Activated CD4-positive, alpha-beta T cell treated with anti-CD3 and anti-CD28 coated beads, Interleukin-2, Interleukin-6, amounts not matched to agents 100 ng/mL and 50 ng/mL, durations not matched to agents 16 hours and 8 hours (primary cell): Measurements from ENCODE around the gene FAM9A.
A peak's percentile ranks its signal among the peaks of the same experiment; 100 is the strongest.
"Not testable (repeated sequence)": the region's sequence is repeated elsewhere in the genome, so short reads cannot be mapped to it uniquely, and the experiment has no call there.

Experiments
- DNase-seq: peaks from one replicate; pipeline ENCODE4 v3.0.0-alpha.2; 2020

The FAM9A gene

DNA sequence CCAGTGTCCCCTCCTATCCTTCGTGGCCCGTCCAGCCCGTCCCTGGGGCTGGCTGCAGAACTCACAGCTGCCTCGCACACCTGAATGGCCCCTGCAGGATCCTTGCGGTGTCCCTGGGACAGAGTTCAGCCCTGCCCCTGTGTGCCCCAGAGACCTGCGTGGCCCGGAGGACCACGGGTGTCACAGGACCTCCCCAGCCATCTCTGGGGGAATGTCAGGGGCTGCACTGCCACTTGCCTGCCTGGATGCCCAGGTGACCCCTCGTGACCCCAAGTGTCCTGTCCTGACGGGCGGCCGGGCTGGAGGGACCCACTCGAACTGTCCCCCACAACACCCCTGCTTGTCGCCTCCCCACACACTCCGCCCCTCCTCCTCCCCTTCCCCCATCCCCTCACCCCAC lies 832 bp downstream of the FAM9A start:
- DNase-seq = not testable (repeated sequence)

- not testable (repeated sequence) for DNase-seq
Observed at GRCh38 chrX:8799281-8799680, 1.9 kb downstream of the FAM9A start.

GRCh38 chrX:8798702-8799101 lies 2.5 kb downstream of the FAM9A start:
- DNase-seq = not testable (repeated sequence)

DNA sequence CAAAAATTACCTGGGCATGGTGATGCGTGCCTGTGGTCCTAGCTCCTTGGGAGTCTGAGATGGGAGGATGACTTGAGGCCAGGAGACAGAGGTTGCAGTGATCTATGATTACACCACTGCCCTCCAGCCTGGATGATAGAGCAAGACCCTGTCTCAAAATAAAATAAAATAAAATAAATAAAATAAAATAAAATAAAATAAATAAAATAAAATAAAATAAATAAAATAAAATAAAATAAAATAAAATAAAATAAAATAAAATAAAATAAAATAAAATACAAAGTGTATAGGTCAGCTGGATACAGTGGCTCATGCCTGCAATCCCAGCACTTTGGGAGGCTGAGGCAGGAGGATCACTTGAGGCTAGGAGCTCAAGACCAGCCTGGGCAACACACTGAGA lies 14.1 kb downstream of the FAM9A start:
- not testable (repeated sequence) for DNase-seq

- DNase-seq = no peak
Observed at GRCh38 chrX:8784162-8784561, 17.0 kb downstream of the FAM9A start.

- DNase-seq = no peak
Observed at GRCh38 chrX:8783714-8784098, 17.5 kb downstream of the FAM9A start.

- peak; percentile 59 for DNase-seq
Observed at GRCh38 chrX:8783097-8783713, 18.0 kb downstream of the FAM9A start.

- DNase-seq = no peak
Observed at GRCh38 chrX:8782595-8782994, 18.6 kb downstream of the FAM9A start.

DNA sequence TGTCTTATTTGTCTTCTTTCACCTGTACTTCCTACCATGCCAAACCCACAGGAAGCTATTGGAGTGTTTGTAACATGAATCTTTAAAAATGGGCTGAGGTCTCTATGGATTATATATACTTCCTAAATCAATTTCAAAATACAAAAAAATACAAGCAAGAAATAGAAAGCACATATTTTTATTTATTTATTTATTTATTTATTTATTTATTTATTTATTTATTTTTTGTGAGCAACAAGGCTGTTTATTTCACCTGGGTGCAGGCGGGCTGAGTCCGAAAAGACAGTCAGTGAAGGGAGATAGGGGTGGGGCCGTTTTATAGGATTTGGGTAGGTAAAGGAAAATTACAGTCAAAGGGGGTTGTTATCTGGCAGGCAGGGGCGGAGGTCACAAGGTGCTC lies 19.3 kb downstream of the FAM9A start:
- DNase-seq = not testable (repeated sequence)

DNA sequence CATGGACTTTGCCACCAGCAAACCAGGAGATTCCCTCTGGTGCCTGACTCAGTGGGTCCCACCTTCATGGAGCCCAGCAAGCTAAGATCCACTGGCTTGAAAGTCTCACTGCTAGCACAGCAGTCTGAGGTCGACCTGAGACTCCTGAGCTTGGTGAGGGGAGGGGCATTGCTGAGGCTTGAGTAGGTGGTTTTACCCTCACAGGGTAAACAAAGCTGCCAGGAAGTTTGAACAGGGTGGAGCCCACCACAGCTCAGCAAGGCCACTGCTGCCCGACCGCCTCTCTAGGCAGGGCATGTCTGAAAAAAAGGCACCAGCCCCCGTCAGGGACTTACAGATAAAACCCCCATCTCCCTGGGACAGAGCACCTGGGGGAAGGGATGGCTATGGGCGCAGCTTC lies 28.1 kb downstream of the FAM9A start:
- no peak for DNase-seq

DNA sequence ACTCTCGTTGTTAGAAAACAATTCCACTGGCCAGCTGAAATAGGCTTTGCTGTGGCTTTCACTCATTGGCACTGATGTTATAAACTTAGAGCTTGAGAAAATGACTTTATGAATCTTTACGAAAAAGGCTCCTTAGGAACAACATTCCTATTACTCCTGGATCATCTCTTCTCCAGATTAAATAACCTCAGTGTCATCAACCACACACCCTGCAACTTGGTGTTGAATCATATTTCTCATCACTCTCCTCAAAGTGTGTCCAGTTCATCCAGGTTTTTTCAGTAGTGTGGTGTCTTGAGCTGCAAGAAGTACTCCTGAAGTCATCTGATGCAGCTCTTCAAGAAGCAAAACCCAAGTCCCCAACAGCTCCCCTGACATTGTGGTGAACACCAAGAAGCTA lies 41.2 kb downstream of the FAM9A start:
- DNase-seq = no peak

DNA sequence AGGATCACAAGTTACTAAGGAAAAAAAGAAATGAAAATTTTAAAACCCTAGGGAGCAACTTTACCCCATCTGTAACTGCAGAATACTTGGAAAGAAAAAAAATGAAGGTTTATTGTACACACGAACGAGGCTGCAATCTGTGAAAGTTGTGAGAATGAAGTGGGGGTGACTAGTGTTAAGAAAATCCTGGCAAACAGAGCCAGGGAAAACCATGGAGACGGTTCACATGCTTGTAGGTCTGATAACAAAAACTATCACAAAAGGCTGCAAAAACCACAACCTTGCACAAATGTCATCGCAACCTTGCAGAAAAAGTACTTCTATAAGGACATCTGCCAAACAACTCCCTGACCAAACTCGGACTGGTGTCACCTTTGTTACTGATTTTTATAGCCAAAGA lies 42.5 kb downstream of the FAM9A start:
- DNase-seq = not testable (repeated sequence)

GRCh38 chrX:8757609-8758389 lies 43.4 kb downstream of the FAM9A start:
- not testable (repeated sequence) for DNase-seq

- no peak for DNase-seq
Observed at GRCh38 chrX:8755813-8756212, 45.4 kb downstream of the FAM9A start.

DNA sequence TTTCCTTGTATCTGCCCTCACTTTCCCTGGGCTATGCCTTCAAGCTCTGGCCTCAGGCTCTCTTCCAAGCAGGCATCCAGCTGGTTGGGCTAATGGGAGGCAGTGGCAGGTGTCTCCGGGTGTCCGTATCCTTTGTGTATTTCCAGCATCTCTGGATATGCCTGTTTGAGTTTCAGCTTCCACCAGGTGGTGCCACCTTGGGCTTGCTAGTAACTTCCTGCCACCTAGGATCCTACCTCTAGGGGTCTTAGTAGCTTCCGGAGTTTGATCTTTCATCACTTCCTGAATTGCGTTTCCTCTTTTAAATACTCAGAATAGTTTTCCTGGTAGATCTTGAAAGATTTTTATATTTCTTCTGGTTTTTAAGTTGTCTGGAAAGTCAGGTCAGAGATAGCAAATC lies 46.1 kb downstream of the FAM9A start:
- peak; percentile 5 for DNase-seq

- DNase-seq = no peak
Observed at GRCh38 chrX:8749697-8750096, 51.5 kb downstream of the FAM9A start.

GRCh38 chrX:8748855-8749254 lies 52.3 kb downstream of the FAM9A start:
- DNase-seq = peak; percentile 27

- peak; percentile 73 for DNase-seq
Observed at GRCh38 chrX:8743126-8743732, 58.0 kb downstream of the FAM9A start.

DNA sequence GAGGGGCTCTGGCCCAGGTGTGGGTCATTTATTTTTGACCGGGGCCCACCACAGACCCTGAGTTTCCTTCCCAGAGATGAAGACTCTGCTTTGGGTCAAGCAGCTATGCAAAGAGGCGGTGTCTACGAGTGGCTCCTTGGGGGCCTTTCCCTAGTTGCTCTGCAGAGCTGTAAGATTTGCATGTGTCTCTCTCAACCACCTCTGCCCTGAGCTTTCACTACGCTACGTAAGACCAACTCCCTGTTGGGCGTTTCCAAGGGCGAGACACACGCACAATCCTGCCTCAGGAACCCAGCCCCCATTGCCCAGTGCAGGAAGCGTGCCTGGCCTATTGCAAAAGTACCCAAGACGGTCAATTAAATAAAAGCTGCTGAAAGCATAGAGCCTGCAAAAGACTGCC lies 59.2 kb downstream of the FAM9A start:
- DNase-seq = no peak
